Esophagus mucosa (tissue), 1 donor: ENCODE results near the gene MTX1. TPM values are rescaled to one million over a fixed set of nuclear protein-coding genes. Genes with fewer than 3 reads are reported as not detected.

Experiments used
- total RNA-seq: library from RNA; stranded (reverse); gene quantifications from one replicate; pipeline ENCODE4 v1.2.4, GENCODE V29; 2023
- donor health status: DM: yes; HTN: yes; CAD: no.

MTX1 gene
- total RNA-seq, 1 donor from 2014 or later, result 36.5 TPM

Other genes starting within 250 kb of the MTX1 start
- gene PYGO2, start 246.9 kb upstream of the MTX1 start, total RNA-seq, result 17.3 TPM
- gene SHC1, start 237.9 kb upstream of the MTX1 start, total RNA-seq, result 68.0 TPM
- 74.5 TPM for gene CKS1B, start 234.0 kb upstream of the MTX1 start, total RNA-seq
- gene FLAD1, start 225.4 kb upstream of the MTX1 start, total RNA-seq, result 29.6 TPM
- not detected for gene LENEP, start 215.1 kb upstream of the MTX1 start, total RNA-seq
- gene ZBTB7B, start 205.9 kb upstream of the MTX1 start, total RNA-seq, result 132 TPM
- gene DCST2, start 174.9 kb upstream of the MTX1 start, total RNA-seq, result 1.3 TPM
- gene DCST1, start 174.9 kb upstream of the MTX1 start, total RNA-seq, result 0.32 TPM
- 167 TPM for gene ADAM15, start 157.4 kb upstream of the MTX1 start, total RNA-seq
- 12.1 TPM for gene EFNA4, start 145.0 kb upstream of the MTX1 start, total RNA-seq
- gene EFNA3, start 129.9 kb upstream of the MTX1 start, total RNA-seq, result 20.6 TPM
- gene EFNA1, start 80.8 kb upstream of the MTX1 start, total RNA-seq, result 40.9 TPM
- 42.9 TPM for gene SLC50A1, start 72.8 kb upstream of the MTX1 start, total RNA-seq
- gene DPM3, start 68.2 kb upstream of the MTX1 start, total RNA-seq, result 62.4 TPM
- gene KRTCAP2, start 35.4 kb upstream of the MTX1 start, total RNA-seq, result 111 TPM
- 0.12 TPM for gene TRIM46, start 34.8 kb upstream of the MTX1 start, total RNA-seq
- gene THBS3, start 798 bp upstream of the MTX1 start, total RNA-seq, result 14.5 TPM
- 24.9 TPM for gene ENTREP3, start 46.8 kb downstream of the MTX1 start, total RNA-seq
- 43.3 TPM for gene SCAMP3, start 53.7 kb downstream of the MTX1 start, total RNA-seq
- gene CLK2, start 64.8 kb downstream of the MTX1 start, total RNA-seq, result 16.9 TPM
- 1.7 TPM for gene HCN3, start 68.8 kb downstream of the MTX1 start, total RNA-seq
- 0.20 TPM for gene PKLR, start 92.7 kb downstream of the MTX1 start, total RNA-seq
- gene FDPS, start 100.2 kb downstream of the MTX1 start, total RNA-seq, result 401 TPM
- gene RUSC1, start 112.2 kb downstream of the MTX1 start, total RNA-seq, result 40.7 TPM